Suprapubic skin (tissue), 4 donors: Measurements from ENCODE around the gene LECT2.

Experiments
- CTCF ChIP-seq, 2 donors: fragments of 200-600 bp in 1 of 2; fragments of 450-650 bp in 1 of 2; sonication (generic) in 1 of 2; IDR thresholded peaks; one replicate each; pipeline ENCODE4 v1.5.1; 2016 to 2019; ENCODE audit warnings: antibody characterized with exemption in 2 of 2, mild to moderate bottlenecking in 1 of 2, moderate library complexity in 1 of 2
- EP300 ChIP-seq: sonication (generic); formaldehyde crosslinking; IDR thresholded peaks from one replicate; pipeline ENCODE4 v1.6.1; 2017; ENCODE audit warnings: antibody characterized with exemption
- POLR2A ChIP-seq, 2 donors: fragments of 450-650 bp; IDR thresholded peaks; one replicate each; pipeline ENCODE4 v1.6.1; 2017; ENCODE audit warnings: antibody characterized with exemption in 2 of 2, mild to moderate bottlenecking in 2 of 2, moderate library complexity in 2 of 2
- POLR2AphosphoS5 ChIP-seq, 3 donors: sonication (generic); formaldehyde crosslinking; IDR thresholded peaks; one replicate each; pipeline ENCODE4 v1.6.1; 2017; ENCODE audit warnings: antibody characterized with exemption in 3 of 3

GRCh38 chr5:135978993-135979392 lies 24.2 kb upstream of the LECT2 start:
- TF ChIP-seq CTCF (IDR thresholded peaks at IDR 0.05) (no peak), POLR2A (IDR thresholded peaks at IDR 0.05) (no peak), EP300 (no peak), POLR2AphosphoS5 (IDR thresholded peaks at IDR 0.05) (no peak)
